ENCODE data around the gene TICRR. TPM values are rescaled to one million over a fixed set of nuclear protein-coding genes. Genes with fewer than 3 reads are reported as not detected.

The TICRR gene
- total RNA-seq, 4 donors from 2014 or later: 1.2 TPM; not detected in 3

DNA sequence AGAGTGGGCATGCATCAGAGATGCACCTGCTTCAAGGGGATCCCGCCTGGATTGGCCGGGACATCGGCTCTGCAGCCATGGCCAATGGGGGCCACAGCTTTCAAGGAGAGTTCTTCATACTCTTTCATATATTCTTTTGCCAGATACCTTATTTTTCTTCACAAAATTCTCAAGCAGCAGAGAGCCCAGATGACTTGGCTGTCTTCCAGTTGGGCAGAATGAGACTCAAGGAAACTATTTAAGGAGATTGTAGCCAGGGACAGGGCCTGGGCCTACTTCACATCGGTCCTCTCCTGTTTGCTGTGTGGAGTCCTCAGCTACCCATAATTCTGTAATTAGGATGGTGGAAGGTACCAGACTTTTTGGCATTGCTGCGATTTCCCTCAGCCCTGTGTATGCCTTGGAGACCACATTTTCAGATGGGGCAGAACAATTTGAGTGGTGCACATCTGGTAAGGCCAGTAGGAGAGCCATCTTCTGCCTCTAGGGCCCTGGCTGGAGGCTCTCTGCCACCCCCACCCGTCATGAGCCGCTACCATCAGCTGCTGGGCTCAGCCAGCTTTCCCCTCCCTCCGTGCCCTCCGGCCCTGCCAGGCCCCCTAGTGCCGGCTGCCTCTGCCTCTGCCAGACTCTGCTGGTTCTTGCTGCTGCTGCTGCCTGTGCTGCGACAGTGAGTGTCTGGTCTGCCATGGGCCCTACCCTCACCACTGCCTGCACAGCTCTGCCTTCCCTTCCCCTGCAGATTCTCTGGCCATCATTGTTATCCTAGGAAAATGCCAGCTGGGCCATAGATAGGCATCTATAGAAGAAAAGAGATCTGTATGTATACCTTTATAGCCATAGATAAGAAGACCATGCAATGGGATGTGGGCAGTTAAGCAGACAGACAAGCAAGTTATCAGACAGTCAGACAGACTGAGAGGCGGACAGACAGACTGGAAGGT lies 97.2 kb downstream of the TICRR start:
- TF ChIP-seq, protein P1, sequence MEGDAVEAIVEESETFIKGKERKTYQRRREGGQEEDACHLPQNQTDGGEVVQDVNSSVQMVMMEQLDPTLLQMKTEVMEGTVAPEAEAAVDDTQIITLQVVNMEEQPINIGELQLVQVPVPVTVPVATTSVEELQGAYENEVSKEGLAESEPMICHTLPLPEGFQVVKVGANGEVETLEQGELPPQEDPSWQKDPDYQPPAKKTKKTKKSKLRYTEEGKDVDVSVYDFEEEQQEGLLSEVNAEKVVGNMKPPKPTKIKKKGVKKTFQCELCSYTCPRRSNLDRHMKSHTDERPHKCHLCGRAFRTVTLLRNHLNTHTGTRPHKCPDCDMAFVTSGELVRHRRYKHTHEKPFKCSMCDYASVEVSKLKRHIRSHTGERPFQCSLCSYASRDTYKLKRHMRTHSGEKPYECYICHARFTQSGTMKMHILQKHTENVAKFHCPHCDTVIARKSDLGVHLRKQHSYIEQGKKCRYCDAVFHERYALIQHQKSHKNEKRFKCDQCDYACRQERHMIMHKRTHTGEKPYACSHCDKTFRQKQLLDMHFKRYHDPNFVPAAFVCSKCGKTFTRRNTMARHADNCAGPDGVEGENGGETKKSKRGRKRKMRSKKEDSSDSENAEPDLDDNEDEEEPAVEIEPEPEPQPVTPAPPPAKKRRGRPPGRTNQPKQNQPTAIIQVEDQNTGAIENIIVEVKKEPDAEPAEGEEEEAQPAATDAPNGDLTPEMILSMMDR (IDR thresholded peaks at IDR 0.05): no peak
- TF ChIP-seq POLR2AphosphoS5 (IDR thresholded peaks at IDR 0.05) (no peak), EP300 (IDR thresholded peaks at IDR 0.05) (no peak), POLR2A (IDR thresholded peaks at IDR 0.05) (no peak)
- no peak overlapping the region for H3K4me3 ChIP-seq
- H3K4me1 ChIP-seq: peaks cover 0 to 20% (median 7%) of the 10 kb centered on the region in 3 donors
- H3K9me3 ChIP-seq: no peaks in the 10 kb centered on the region
- no peaks in the 10 kb centered on the region for H3K27me3 ChIP-seq
- no peaks in the 10 kb centered on the region for H3K36me3 ChIP-seq
- peak; percentile 30 for ATAC-seq
- WGBS, 2 donors (ENCODE audit: low coverage in 1 of 2): 71 to 77% methylated on average over 3 to 9 of the region's 12 CpGs
- H3K27ac ChIP-seq: peak overlapping the region in 3 of 4 donors; percentile 57 to 67 (median 67)

DNA sequence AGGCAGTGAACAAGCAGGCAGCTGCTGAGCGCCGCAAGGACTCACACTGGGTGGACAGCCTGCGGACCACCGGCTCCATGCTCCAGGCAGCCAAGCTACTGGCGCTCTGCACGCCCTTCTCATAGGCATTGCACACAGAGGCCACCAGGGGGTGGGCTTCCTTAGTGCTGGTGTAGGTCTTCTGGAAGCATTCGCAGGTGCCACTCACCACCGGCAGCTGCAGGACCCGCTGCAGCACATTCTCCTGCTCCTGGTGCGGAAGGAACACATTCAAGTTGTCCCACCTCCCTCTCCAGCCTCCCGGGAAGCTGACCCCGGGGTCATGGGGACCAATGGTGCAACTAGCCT lies 97.9 kb downstream of the TICRR start:
- Histone ChIP-seq H3K36me3 (no peaks in the 10 kb centered on the region), H3K9me3 (no peaks in the 10 kb centered on the region), H3K4me1 (peaks cover 0 to 20% (median 7%) of the 10 kb centered on the region in 3 donors), H3K27ac (no peak overlapping the region), H3K27me3 (no peaks in the 10 kb centered on the region), H3K4me3 (no peak overlapping the region)
- 76% methylated on average over 6 of the region's 12 CpGs; no CpG with 5 or more reads in 1 of the 2 donors for WGBS, 2 donors (ENCODE audit: low coverage in 1 of 2)
- TF ChIP-seq, protein P1 (IDR thresholded peaks at IDR 0.05): peak in 1 of 4 experiments; percentile 35
- no peak for TF ChIP-seq POLR2AphosphoS5 (IDR thresholded peaks at IDR 0.05)
- ATAC-seq: no peak

DNA sequence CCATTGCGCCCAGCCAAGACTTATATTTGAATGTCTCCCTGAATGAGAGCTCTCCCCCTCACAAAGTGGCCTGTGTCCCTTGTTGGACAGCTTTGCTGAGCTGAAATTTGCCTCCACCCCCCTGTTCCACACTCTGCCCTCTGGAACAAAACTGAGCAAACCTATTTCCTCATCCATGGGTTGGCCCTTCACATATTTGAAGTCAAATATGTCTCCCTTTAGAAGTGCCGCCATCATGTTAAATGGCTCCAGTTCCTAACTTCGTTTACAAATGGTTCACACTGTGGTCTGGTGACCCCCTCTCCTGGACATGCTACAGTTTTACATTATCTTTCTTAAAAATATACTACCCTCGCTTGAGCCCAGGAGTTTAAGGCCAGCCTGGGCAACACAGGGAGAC lies 99.3 kb downstream of the TICRR start:
- 51 to 79% methylated on average over 3 of the region's 4 CpGs for WGBS, 2 donors (ENCODE audit: low coverage in 1 of 2)
- H3K4me1 ChIP-seq: peaks cover 0 to 23% (median 7%) of the 10 kb centered on the region in 3 donors
- TF ChIP-seq POLR2AphosphoS5 (IDR thresholded peaks at IDR 0.05) (no peak), POLR2A (IDR thresholded peaks at IDR 0.05) (no peak), EP300 (IDR thresholded peaks at IDR 0.05) (no peak)
- TF ChIP-seq, protein P1 (IDR thresholded peaks at IDR 0.05): no peak
- no peaks in the 10 kb centered on the region for H3K36me3 ChIP-seq
- no peak overlapping the region for H3K4me3 ChIP-seq
- no peaks in the 10 kb centered on the region for H3K27me3 ChIP-seq
- H3K27ac ChIP-seq: no peak overlapping the region
- no peak for ATAC-seq
- H3K9me3 ChIP-seq: no peaks in the 10 kb centered on the region

DNA sequence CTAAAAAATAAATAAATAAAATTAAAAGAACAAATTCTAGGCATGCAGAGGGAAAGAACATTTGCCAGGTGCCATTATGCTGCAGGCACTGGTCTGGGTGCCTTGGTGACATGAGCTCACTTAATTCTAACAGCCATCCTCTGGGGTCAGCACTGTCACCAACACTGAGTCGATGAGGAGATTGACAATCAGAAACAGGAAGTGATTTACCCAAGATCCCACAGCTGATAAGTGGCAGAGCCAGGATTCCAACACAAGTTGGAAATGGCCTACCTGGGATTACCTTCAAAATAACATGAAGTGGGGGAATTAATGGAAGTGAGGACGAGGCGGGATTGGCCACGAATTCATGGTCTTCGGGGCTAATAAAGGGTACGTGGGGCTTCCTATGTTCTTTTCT lies 100.3 kb downstream of the TICRR start:
- TF ChIP-seq POLR2AphosphoS5 (IDR thresholded peaks at IDR 0.05) (no peak), EP300 (IDR thresholded peaks at IDR 0.05) (no peak), POLR2A (IDR thresholded peaks at IDR 0.05) (no peak)
- TF ChIP-seq, protein P1 (IDR thresholded peaks at IDR 0.05): no peak
- Histone ChIP-seq H3K4me3 (no peak overlapping the region), H3K27ac (no peak overlapping the region), H3K4me1 (peaks cover 4 to 34% (median 13%) of the 10 kb centered on the region in 3 donors), H3K9me3 (no peaks in the 10 kb centered on the region), H3K27me3 (no peaks in the 10 kb centered on the region), H3K36me3 (no peaks in the 10 kb centered on the region)
- no peak for ATAC-seq
- 76 to 81% methylated on average over 3 to 6 of the region's 6 CpGs for WGBS, 2 donors (ENCODE audit: low coverage in 1 of 2)

DNA sequence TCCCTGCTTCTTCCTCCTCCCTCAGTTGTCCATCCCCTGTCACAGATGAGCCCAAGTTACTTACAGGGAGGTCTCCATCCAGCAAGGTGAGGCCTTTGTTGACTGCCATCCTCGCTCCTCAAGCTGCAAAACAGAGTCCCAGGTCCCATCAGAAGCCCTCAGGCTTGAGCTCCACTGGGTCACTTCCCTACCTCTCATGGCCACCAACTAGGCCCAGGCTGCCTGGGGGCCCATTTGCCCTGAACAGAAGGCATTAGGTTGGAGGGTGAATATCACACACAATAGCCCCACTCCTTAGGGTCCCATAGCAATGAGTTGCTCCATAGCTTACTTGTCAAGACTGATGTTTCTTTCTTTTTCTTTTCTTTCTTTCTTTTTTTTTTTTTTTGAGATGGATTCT lies 102.1 kb downstream of the TICRR start:
- Histone ChIP-seq H3K4me1 (peaks cover 14 to 41% (median 14%) of the 10 kb centered on the region in 3 donors), H3K4me3 (no peak overlapping the region), H3K36me3 (no peaks in the 10 kb centered on the region), H3K9me3 (no peaks in the 10 kb centered on the region), H3K27ac (no peak overlapping the region), H3K27me3 (no peaks in the 10 kb centered on the region)
- WGBS, 2 donors (ENCODE audit: low coverage in 1 of 2): no CpG with 5 or more reads among the region's 1 CpG
- no peak for ATAC-seq
- TF ChIP-seq EP300 (IDR thresholded peaks at IDR 0.05) (no peak), POLR2AphosphoS5 (IDR thresholded peaks at IDR 0.05) (no peak)

Other genes starting within 250 kb of the TICRR start
- 10 to 100 TPM; 40.5 to 57.3 (median 49.2) TPM for gene POLG, start 240.6 kb upstream of the TICRR start, total RNA-seq
- gene RHCG, start 78.9 kb upstream of the TICRR start, total RNA-seq: 100 to 1,000 TPM in 1 of 4 donors, 10 to 100 TPM in 1, 1 to 10 TPM in 2; 1.5 to 140 (median 8.4) TPM
- 10 to 100 TPM; 17.0 to 26.3 (median 18.3) TPM for gene KIF7, start 80.0 kb downstream of the TICRR start, total RNA-seq
- gene PLIN1, start 103.9 kb downstream of the TICRR start, total RNA-seq: 10 to 100 TPM in 1 of 4 donors, 1 to 10 TPM in 3; 1.2 to 22.2 (median 2.5) TPM
- gene PEX11A, start 115.3 kb downstream of the TICRR start, total RNA-seq: 10 to 100 TPM; 11.6 to 17.6 (median 16.4) TPM
- under 1 TPM in 1 of 4 donors, not detected in 3; 0.15 TPM for gene WDR93, start 115.3 kb downstream of the TICRR start, total RNA-seq
- gene MESP1, start 175.8 kb downstream of the TICRR start, total RNA-seq: 1 to 10 TPM in 1 of 4 donors, under 1 TPM in 3; 0.15 to 2.0 (median 0.60) TPM
- gene MESP2, start 200.9 kb downstream of the TICRR start, total RNA-seq: not detected
- 10 to 100 TPM in 3 of 4 donors, 1 to 10 TPM in 1; 2.3 to 24.4 (median 15.9) TPM for gene ANPEP, start 239.4 kb downstream of the TICRR start, total RNA-seq

All from gastroesophageal sphincter (tissue), 4 donors.